NB4 (cell line): ENCODE data around the gene INPP5D.

Experiments
- POLR2A ChIP-seq: IDR thresholded peaks from 2 replicates; pipeline ENCODE4 v1.6.1; 2011; ENCODE audit warnings: mild to moderate bottlenecking; ENCODE audit not compliant: insufficient read length; ENCODE audit errors: extremely low read depth
- TF ChIP-seq, protein P1 (sequence below): IDR thresholded peaks from one replicate; pipeline ENCODE4 v1.5.1; 2012; ENCODE audit warnings: low read depth, low read length
- TF ChIP-seq, protein P2 (sequence below): IDR thresholded peaks from 2 replicates; pipeline ENCODE4 v1.6.1; 2011; ENCODE audit warnings: low read depth, low read length

DNA sequence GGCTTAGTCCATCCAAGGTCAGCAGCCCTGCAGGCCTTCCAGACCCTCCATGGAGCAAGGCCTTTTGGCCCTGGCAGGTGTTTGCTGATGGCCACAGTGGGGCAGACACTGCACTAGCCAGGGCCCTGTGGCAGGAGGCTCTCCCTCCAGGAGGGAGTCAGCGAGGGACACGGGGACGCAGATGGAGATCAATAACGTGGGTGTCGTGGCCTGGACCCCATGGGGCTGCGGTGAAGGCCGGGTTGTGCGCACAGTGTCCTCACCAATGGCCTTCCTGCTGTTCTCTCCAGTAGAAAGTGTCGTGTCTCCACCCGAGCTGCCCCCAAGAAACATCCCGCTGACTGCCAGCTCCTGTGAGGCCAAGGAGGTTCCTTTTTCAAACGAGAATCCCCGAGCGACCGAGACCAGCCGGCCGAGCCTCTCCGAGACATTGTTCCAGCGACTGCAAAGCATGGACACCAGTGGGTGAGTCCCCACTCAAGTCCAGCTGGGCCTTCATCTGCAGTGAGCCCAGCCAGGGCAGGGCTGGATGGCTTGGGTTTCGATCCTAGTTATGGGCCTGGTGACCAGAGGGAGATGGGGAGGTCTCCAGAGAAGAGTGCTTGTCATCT is 65.4 kb downstream of the INPP5D start:
- TF ChIP-seq, protein P1, sequence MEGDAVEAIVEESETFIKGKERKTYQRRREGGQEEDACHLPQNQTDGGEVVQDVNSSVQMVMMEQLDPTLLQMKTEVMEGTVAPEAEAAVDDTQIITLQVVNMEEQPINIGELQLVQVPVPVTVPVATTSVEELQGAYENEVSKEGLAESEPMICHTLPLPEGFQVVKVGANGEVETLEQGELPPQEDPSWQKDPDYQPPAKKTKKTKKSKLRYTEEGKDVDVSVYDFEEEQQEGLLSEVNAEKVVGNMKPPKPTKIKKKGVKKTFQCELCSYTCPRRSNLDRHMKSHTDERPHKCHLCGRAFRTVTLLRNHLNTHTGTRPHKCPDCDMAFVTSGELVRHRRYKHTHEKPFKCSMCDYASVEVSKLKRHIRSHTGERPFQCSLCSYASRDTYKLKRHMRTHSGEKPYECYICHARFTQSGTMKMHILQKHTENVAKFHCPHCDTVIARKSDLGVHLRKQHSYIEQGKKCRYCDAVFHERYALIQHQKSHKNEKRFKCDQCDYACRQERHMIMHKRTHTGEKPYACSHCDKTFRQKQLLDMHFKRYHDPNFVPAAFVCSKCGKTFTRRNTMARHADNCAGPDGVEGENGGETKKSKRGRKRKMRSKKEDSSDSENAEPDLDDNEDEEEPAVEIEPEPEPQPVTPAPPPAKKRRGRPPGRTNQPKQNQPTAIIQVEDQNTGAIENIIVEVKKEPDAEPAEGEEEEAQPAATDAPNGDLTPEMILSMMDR = no peak
- TF ChIP-seq POLR2A = no peak
- TF ChIP-seq, protein P2, sequence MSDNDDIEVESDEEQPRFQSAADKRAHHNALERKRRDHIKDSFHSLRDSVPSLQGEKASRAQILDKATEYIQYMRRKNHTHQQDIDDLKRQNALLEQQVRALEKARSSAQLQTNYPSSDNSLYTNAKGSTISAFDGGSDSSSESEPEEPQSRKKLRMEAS = no peak
